ENCODE results near the gene TMEM100.

TMEM100 gene

DNA sequence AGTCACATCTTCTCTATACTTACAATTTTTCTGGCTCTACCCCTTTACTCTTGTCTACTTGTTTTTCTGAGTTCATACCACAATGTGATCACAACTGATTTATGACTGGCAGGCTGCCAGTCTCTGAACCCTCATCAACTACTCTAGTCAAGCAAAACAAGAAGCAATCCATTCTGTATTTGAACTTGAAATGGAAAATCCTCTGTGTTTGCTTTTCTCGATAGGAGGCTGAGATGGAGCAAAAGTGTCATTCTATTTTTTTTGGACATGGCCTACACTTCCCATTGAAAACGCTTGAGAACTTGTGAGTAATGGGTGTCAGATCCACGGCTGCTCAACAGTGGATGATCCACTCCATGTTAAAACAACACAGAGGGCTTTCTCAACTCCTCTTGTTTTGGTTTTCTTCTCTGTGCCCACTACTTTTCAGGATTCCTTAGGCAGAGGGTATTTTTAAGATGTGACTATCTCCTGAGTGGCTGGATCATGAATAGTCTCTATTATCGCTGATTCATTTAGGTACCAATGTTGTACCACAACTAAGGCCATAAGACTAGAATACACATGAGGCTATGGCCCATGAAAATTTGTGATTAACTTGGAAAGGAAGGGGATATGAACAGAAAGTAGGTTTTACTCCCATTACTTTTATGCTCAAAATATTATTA lies 11.7 kb downstream of the TMEM100 start:
- no peak for DNase-seq

DNA sequence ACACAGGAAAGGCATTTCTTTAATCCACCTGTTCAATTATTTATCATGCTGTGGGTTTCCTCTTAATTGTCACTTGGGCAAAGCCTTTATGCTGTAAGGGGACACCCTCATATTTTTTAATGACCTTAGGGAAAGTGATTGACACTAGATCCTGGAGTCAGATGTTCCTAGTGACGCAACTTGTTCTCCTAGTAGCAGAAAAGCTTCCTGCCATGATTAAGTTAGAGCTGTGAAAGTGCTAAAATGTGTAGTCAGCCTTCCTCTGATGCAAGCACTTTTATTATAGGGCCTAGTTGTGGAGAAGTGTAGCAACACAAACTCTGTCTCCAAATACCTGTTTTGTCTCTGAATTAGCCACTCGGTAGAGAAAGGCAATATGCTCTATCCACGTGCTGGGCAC lies 12.3 kb downstream of the TMEM100 start:
- DNase-seq: no peak

DNA sequence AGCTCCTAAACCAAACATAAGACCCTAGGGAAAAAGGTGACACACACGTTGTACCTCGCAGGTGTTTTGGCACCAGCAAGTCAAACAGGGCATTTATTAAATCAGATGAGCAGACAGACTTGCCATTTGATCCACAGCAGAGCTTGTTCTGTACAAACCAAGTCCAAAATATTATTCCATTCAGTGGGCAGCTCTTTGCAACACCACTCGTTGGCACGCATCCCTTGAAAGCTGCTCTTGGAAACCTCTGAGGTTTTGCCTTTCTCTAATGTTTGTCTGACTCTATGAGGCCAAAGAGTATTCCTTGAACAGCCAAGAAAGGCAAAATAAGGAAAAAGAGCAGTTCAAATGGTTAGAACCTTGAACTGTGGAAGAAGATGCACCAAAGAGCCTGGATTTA lies 12.7 kb downstream of the TMEM100 start:
- DNase-seq: no peak

DNA sequence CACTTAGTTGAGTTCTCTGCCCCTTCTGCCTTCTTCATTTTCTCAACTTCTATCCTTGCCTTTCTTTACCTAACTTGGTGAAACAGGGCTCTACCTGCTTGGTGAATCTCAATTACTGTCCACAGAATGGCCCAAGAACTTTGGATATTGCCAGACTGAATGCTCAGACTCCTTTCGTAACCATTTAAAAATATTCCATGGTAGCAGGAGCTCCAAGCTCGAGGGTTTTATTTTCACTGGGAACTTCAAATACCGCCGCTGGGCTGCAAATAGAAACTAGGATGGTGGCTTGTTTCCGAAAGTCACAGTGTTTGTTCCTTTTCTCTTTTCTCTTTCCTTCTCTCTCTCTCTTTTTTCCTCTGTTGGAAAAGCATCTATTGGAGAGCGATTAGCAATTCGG lies 13.2 kb downstream of the TMEM100 start:
- no peak for DNase-seq

DNA sequence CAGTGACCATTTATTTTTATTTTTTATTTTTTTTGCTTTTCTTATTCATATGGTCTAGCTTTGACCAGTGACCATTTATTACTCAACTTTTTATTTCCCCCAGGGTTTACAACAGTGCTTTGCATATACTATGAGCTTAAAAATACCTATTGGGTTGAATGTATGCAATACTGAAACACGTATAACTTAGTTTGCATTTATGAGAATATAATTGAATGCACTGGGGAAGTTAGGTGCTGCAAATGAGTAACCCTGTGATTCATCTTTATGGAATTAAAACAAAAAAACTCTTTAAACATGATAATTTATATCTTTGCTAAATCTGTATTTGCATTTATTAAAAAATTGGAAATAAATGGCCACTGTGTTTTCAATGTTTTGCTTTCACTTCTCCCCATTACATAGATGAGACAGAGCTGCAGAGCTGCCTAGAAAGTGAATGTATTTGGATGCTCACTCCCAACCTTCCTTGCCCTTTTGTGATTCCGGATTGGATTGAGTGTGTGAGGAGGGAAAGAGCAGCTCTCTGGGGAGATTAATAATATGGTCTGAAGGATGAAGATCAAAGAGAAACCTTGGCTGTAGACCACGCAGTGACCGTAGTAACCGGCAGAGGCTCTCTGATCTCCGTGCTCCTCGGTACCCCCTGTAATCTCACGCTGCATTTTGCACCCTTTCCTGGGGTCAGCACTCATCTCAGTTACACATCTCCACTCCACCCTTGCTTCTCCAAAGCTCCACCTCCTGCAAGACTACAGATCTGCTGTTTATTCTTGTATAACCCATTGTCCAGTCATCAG lies 14.3 kb downstream of the TMEM100 start:
- no peak for DNase-seq

DNA sequence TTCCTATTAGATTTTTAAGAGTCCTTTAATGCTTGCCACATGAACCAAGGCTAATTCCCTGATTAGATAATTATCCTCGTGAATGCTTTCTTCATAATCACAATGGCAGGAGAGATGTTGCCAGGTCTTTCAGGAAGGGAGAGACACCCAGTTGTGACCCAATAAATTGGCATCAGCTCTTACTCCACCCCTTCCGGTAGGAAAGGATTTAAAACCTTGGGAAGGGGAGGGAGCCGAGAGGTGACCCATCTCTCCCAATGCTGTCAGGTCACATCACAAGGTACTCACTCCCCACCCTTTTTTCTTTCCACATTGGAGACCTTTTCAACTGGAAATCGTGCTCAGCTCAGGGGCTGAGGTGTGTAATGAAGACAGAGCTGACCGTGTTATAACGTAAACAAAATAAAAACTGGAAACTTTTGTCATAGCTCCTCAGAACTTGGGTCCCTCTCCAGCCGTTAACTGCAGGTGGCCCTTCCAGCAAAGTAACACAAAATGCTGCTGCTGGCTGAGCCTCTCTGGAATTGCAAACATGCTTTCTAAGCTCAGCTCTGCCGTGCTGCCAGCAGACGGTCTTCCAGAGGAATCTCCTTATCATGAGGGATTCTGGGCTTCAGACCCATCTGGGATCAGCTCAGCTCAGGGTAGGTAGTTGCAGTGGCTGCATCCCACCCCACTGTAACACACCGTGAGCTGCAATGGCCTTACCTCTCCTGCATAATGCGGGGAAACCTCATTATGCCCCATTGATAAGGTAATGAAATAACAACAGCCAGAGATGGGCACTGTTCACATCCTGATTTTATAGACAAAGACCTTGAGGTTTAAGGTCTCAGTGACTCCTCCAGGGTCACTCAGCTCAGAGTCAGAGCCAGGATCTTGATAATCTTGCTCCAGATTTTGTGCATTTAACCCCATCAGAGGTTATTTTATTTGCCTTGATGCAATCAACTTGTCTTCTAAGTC lies 15.6 kb downstream of the TMEM100 start:
- no peak for DNase-seq

DNA sequence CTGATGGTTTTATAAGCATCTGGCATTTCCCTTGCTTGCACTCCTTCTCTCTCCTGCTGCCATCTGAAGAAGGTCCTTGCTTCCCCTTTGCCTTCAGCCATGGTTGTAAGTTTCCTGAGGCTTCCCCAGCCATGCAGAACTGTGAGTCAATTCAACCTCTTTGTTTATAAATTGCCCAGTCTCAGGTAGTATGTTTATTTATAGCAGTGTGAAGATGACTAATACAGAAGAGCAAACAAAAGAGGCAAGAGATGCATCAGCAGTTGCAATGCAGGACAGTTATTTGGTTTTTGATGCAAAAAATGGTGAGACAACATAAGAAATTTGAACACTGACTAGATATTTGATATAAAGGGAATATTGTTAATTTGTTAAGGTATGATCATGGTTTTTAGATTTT lies 16.8 kb downstream of the TMEM100 start:
- DNase-seq: no peak

DNA sequence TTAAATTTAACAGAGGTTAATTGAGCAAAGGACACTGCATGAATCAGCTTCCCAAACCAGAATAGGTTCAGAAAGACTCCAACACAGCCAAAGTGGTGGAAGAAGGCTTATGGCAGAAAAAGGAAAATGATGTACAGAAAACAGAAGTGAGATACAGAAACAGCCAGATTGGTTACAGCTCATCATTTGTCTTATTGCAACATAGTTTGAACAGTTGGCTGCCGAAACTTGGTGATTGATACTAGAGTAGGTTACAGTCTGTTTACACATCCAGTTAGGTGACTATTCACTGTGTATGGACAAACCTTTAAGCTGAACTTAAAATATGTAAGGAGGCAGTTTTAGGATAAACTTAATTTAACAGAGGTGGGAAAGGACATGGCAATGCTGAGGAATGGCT lies 18.3 kb downstream of the TMEM100 start:
- no peak for DNase-seq

DNA sequence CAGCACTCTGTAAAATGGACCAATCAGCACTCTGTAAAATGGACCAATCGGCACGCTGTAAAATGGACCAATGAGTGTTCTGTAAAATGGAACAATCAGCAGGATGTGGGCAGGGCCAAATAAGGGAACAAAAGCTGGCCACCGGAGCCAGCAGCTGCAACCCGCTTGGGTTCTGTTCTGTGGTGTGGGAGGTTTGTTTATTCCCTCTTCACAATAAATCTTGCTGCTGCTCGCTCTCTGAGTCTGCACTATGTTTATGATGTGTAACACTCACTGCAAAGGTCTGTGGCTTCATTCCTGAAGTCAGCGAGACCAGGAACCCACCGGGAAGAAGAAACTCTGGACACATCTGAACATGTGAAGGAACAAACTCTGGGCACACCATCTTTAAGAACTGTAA lies 20.5 kb downstream of the TMEM100 start:
- no peak for DNase-seq

DNA sequence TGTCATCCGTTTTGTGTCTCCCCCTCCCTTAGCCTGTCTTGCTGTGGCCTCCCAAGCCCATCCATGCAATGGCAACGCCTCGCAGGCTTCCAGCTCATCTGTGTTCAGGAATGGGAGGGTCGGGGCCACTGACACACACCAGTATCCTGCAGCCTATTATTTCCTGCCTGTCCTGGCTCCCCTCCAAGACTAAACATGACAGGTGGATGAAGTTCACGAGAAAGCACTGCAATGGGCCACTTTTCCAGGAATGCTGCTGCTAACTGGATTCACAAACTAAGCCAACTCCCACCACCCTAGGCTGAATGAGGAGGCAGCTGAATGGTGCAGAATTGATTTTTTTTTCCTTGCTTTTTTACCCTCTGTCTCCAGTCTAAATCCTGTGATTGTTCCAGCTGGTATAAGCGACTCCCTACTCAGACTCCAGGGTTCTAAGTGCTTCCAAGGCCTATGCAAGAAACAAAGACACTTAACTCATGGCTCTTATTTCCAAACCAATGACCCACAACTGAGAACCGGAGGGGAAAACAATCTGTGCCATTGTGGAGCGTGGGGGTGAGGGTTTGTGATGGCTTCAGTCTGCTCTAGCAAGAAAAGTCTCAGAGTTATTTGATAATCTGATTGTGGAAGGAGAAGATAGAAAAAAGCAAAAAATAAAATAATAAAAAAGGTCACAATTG lies 23.3 kb downstream of the TMEM100 start:
- no peak for DNase-seq

DNA sequence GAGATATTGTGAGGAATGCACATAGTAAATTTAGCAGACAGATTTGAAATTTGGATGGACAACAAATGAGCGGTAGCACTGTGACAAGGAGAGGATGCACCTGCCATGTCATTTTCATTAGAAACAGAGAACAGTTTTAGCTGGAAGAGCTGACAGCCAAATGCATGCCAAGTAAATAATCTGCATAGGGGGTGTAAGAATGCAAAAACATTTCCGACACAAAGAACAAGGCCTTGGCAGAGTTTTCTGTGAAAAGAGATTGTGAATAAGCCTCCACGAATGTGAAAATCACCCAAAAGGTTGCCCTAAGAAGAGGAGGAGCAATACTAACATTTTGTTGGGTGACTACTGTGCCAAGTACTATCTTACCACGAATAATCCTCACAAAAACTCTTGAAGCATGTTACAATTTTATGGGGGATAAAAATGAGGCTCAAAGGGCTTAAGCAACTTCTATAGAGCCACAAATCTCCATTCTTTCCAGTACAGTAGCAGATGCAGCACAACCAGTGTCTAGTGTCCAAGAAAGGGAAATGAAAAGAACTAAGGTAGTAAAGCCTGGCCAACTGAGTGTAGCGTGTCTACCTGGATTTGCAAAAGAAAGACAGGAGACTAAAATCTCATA lies 28.3 kb downstream of the TMEM100 start:
- no peak for DNase-seq

DNA sequence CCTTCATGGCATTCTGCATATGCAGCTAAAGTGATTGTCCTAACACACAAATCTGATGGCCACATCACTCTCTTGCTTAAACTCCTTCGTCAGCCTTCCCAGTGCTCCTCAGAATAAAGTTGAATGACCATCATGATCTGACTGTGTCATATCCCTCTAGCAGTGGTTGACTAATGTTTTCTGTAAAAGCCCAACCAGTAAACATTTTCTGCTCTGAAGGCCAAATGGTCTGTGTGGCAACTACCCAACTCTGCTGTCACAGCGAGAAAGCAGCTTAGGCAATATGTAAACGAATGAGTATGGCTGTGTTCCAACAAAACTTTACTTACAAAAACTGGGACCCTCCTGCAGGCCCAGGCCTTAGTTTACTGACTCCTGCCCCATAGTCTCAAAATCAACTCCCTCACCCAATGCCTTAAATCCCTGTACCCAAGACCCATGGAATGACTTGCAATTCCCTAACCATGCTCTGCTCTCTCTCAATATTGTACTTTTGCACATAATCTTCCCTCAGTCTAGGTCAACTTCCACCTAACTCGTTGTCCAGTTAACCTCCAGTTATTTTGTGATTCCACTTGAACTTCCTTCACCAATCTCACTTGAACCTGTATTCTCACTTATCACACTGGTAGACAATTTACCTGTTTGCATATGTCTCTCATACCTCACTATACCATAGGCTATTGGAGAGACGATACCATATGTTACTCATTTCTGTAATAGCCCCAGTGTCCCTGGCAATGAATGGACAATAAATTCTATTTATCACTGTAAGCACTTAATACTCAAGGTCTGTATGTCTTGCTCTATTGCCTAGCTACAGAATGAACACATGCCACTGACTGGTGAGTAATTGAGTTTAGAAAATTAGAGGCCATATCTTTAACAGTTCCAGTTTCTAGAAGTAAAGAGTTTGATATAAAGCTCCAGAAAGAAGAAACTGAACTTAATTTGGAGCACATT lies 29.1 kb downstream of the TMEM100 start:
- DNase-seq: no peak

DNA sequence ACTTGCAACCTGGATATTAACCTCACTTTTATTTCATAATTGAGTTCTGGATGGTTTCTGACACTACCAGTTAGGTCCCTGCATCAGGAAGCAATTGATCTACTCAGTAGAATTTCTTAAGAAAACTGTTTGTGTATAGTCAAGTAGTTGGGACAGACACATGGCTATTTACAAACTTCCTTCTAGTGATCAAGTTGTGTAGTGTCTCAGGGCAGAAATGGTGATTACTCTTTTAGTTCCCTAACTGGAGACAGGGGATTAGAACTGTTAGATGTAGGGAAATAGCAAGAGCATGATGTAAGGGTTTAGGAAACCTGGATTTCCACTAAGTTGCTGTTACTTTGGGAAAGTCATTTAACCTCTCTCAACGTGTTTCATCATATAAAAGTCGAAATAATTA lies 30.4 kb downstream of the TMEM100 start:
- no peak for DNase-seq

DNA sequence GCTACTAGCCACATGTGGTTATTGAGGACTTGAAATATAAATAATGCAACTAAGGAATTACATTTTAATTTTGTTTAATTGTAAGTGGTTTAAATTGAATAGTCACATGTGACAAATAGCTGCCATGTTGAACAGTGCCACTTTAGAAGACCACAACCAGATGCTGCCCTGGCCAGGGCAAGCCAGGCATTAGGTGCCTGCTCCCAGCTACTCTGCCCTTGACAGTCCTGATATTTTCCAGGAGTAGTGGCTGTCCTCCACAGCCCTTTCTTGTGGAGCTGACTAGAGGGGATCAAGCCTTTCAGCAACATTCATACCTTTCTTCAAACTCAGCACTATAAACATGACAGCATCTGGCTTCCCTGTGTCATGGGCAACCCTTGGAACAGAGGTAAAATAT lies 31.0 kb downstream of the TMEM100 start:
- DNase-seq: no peak

DNA sequence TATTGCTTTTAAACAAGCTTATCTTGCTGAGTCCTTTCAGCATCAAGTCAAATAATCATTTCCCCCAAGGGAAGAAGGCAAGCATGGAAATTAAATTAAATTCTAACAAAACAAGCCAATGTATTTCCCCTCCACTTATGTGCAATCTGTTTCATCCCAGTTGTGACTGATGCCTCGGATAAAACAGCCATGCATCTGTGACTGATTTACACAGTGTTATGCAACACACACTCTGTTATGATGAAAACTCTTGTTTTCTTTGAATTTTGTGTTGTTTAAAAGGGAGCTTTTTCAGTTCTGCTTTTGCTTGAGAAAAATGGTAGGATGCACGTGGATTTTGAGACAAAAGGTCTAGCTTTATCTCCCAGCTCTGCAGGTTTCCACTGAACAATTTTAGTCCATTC lies 32.6 kb downstream of the TMEM100 start:
- DNase-seq: no peak

DNA sequence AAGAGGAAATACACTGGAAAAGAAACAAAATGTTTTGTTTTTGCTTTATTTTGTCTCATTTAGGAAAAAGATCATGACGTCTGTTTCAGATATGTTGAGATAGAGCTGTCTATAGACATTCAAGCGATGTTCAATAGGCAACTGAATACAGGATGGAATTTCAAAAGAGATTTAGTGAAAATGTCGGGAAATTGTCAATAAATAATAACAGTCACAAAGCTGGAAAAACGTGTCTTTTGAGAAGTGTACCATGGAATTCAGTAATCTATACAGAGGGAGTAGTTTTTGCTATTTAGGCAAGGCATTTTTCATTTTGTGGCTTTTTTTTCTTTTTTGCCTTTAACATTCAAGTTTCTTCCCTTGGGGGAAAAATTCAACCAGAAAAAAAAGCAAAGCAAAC lies 33.0 kb downstream of the TMEM100 start:
- DNase-seq: no peak

DNA sequence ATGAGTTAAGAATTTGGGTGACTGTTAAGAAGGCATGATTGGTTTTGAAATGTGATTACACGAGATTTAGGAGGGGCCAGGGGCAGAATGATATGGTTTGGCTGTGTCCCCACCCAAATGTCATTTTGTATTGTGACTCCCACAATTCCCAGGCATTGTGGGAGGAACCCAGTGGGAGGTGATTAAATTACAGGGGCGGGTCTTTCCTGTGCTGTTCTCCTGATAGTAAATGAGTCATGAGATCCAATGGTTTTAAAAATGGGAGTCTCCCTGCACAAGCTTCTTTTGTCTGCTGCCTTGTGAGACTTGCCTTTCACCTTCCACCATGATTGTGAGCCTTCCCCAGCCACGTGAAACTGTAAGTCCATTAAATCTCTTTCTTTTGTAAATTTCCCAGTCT lies 34.6 kb downstream of the TMEM100 start:
- no peak for DNase-seq

DNA sequence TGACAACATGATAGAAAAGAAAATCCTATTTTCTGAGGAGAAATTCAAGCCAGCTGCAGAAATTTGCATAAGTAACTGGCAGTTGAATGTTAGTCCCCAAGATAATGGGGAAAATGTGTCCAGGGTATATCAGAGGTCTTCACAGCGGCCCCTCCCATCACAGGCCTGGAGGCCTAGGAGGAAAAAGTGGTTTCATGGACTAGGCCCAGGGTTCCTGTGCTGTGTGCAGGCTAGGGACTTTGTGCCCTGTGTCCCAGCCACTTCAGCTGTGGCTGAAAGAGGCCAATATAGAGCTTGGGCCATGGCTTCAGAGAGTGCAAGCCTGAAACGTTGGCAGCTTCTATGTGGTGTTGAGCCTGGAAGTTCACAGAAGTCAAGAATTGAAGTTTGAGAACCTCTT lies 35.6 kb downstream of the TMEM100 start:
- DNase-seq: no peak

DNA sequence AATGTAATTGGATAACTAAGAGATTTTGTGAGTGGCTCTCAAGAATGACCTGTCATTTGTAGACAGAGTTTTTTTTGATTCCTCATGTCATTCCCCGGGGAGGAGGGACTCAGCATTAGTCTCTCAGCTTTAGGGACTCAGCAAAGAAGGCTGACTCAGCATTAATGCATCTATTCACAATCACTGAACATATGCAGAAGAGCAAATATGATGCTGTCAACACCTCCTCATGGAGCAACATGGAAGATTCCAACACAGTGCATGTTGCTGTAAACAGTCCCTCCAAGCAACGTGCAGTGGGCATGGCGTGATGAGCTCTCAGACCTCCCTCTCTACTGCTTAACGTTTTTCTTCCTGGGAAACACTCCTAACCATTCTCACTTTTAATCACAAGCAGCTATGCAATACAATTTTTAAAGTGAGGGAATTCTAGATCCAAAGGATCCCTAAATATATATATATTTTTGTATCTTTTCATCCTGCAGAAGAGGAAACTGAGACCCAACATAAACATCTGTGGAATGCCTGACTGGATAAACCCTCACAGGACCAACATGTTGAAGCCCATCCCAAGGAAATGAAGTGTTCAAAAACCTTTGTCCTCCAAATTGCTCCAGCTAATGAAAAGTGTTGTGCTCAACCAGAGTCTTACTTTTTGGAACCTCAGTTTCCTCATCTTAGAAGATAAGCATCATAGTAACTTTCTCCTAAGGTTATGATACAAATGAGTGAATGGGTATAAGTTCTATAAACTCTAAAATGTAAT lies 38.9 kb downstream of the TMEM100 start:
- DNase-seq: no peak

DNA sequence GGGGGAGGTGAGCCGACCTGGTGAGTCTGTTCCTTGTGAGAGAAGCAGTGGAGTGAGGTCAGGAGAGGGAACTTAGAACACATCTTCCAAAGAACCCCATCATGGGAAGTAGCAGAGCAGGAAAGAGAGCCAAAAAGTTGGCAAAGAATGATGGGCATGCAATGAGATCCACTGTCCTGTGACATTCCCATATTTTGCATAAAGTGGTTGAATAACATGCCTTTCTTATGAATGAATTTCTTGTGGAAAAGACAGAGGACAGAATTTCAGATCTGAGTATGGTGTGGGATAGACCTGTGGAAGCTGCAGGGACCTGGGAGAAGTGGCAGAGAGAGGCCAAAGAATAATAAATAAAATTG lies 41.3 kb downstream of the TMEM100 start:
- DNase-seq: no peak

All from NK-92 treated with Interleukin-12 subunit alpha and Interleukin-12 subunit beta, amount 100 ng/mL, for 24 hours (cell line).